Vagina (tissue), 2 donors: ENCODE measurements around the gene ARGLU1.

Experiments
- POLR2A ChIP-seq, 2 donors: fragments of 450-650 bp; IDR thresholded peaks; one replicate each; pipeline ENCODE4 v1.6.1; 2017; ENCODE audit warnings: antibody characterized with exemption in 2 of 2, mild to moderate bottlenecking in 2 of 2, moderate library complexity in 2 of 2
- TF ChIP-seq, protein P1 (sequence below), 3 experiments: fragments of 450-650 bp in 2 of 3; fragments of 200-600 bp in 1 of 3; sonication (generic) in 1 of 3; IDR thresholded peaks; one replicate each; pipeline ENCODE4 v1.5.1; 2017 to 2019; ENCODE audit warnings: antibody characterized with exemption in 3 of 3, mild to moderate bottlenecking in 2 of 3, moderate library complexity in 2 of 3

DNA sequence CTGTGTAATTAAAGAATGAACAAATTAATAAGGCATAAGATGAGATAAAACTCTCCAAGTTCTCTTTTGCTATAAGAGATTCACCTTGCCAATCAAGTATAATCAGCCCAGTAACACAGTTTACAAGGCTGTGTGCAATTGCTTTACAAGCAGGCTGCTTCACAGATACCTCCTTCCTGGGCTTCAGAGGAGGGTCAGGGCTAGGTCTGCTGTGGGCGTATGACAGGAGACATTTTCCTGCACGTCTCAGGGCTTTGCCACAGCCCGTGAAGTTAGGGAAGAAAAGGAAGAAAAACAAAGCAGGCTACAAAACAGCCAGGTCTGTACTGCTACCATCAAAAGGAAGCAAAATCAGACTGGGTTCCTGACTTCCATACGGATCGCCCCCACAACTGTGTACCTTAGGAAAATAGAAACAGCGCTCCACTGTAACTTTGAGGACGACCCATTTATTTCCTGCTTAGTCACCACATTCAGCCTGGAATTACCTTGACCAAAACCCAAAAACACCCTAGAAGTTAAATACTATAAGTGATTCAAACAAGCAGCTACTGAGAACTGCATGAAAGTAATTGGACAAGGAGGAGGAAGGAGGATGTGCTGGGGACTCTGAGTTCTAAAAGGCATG lies 44.9 kb downstream of the ARGLU1 start:
- TF ChIP-seq, protein P1, sequence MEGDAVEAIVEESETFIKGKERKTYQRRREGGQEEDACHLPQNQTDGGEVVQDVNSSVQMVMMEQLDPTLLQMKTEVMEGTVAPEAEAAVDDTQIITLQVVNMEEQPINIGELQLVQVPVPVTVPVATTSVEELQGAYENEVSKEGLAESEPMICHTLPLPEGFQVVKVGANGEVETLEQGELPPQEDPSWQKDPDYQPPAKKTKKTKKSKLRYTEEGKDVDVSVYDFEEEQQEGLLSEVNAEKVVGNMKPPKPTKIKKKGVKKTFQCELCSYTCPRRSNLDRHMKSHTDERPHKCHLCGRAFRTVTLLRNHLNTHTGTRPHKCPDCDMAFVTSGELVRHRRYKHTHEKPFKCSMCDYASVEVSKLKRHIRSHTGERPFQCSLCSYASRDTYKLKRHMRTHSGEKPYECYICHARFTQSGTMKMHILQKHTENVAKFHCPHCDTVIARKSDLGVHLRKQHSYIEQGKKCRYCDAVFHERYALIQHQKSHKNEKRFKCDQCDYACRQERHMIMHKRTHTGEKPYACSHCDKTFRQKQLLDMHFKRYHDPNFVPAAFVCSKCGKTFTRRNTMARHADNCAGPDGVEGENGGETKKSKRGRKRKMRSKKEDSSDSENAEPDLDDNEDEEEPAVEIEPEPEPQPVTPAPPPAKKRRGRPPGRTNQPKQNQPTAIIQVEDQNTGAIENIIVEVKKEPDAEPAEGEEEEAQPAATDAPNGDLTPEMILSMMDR (IDR thresholded peaks at IDR 0.05), result no peak
- no peak for TF ChIP-seq POLR2A (IDR thresholded peaks at IDR 0.05)
